NB4 (cell line): ENCODE data around the gene METAP1.

Experiments used
- CTCF ChIP-seq: IDR thresholded peaks from one replicate; pipeline ENCODE4 v1.5.1; 2012; ENCODE audit warnings: low read depth, low read length
- POLR2A ChIP-seq: IDR thresholded peaks from 2 replicates; pipeline ENCODE4 v1.6.1; 2011; ENCODE audit warnings: mild to moderate bottlenecking; ENCODE audit not compliant: insufficient read length; ENCODE audit errors: extremely low read depth

- no peak for TF ChIP-seq POLR2A
- no peak for TF ChIP-seq CTCF
These were observed 75.6 kb downstream of the METAP1 start for GRCh38 chr4:99071159-99071558.
